B cell (primary cell): ENCODE measurements around the gene TOP3B. TPM values are rescaled to one million over a fixed set of nuclear protein-coding genes. Genes with fewer than 3 reads are reported as not detected.

Experiments used
- ATAC-seq: fragments of 200-7000 bp; cut with Tn5 transposase; one replicate; pipeline ENCODE4 v1.10.0; 2021; ENCODE audit warnings: low read depth, mild to moderate bottlenecking, moderate number of reproducible peaks, moderate library complexity
- CTCF ChIA-PET: fragments of 350-600 bp; sonication (Branson Sonifier 250); formaldehyde crosslinking; loops from one replicate; lab custom pipeline; 2021; ENCODE audit warnings: antibody characterized with exemption, inconsistent platforms; lab: Charles Lee
- POLR2A ChIA-PET: fragments of 350-600 bp; sonication (Branson Sonifier 250); formaldehyde crosslinking; loops from one replicate; lab custom pipeline; 2021; ENCODE audit warnings: antibody characterized with exemption; lab: Charles Lee
- DNase-seq: peaks from one replicate; pipeline ENCODE4 v3.0.0; 2013
- H2AFZ ChIP-seq: 2 replicates; pipeline ENCODE4 v1.6.1; 2012; ENCODE audit warnings: mild to moderate bottlenecking, low read depth, low read length; ENCODE audit not compliant: insufficient read depth, poor library complexity, severe bottlenecking
- H3K27ac ChIP-seq, 2 donors: 1 replicate in 1 of 2; 2 replicates in 1 of 2; pipeline ENCODE4 v1.5.1; 2012 to 2013; ENCODE audit warnings: low read length in 2 of 2, mild to moderate bottlenecking in 2 of 2, moderate library complexity in 1 of 2
- H3K27me3 ChIP-seq, 4 experiments: fragments of 200-600 bp in 1 of 4; sonication (generic) in 1 of 4; replicated peaks in 1 of 4; 1 replicate in 2 of 4; 2 replicates in 2 of 4; pipeline versions ENCODE4 v1.6.1 to v1.7.0; 2013 to 2016; ENCODE audit warnings: low read length in 3 of 4, mild to moderate bottlenecking in 2 of 4, mixed read lengths in 1 of 4, moderate library complexity in 1 of 4; ENCODE audit not compliant: insufficient read depth in 4 of 4, control insufficient read depth in 3 of 4; ENCODE audit errors: control extremely low read depth in 1 of 4
- H3K36me3 ChIP-seq, 2 experiments: replicated peaks in 1 of 2; 1 replicate in 1 of 2; 2 replicates in 1 of 2; pipeline versions ENCODE4 v1.6.1 to v1.7.1; 2013; ENCODE audit warnings: low read length in 1 of 2; ENCODE audit not compliant: insufficient read depth in 2 of 2, control insufficient read depth in 1 of 2; ENCODE audit errors: control extremely low read depth in 1 of 2, extremely low read depth in 1 of 2
- H3K4me1 ChIP-seq, 2 donors: fragments of 200-600 bp in 1 of 2; sonication (generic) in 1 of 2; 1 replicate in 1 of 2; 2 replicates in 1 of 2; pipeline versions ENCODE4 v1.5.1 to v1.6.1; 2013 to 2017; ENCODE audit warnings: low read length in 2 of 2; ENCODE audit not compliant: control insufficient read depth in 2 of 2, insufficient read depth in 2 of 2
- H3K4me2 ChIP-seq: replicated peaks from 2 replicates; pipeline ENCODE3; 2012; ENCODE audit warnings: mild to moderate bottlenecking, low read depth, low read length; ENCODE audit not compliant: poor library complexity, severe bottlenecking
- H3K4me3 ChIP-seq, 5 experiments: fragments of 200-600 bp in 1 of 5; sonication (generic) in 1 of 5; 1 replicate in 3 of 5; 2 replicates in 2 of 5; pipeline versions ENCODE4 v1.5.1 to v1.7.0; 2011 to 2016; ENCODE audit warnings: low read length in 4 of 5, mild to moderate bottlenecking in 4 of 5, low read depth in 2 of 5, control low read depth in 1 of 5, moderate library complexity in 1 of 5; ENCODE audit not compliant: insufficient read depth in 1 of 5; ENCODE audit errors: control extremely low read depth in 1 of 5, extremely low read depth in 1 of 5
- H3K79me2 ChIP-seq: fragments of 200-600 bp; sonication (generic); one replicate; pipeline ENCODE4 v1.6.0; 2016; ENCODE audit warnings: low read length; ENCODE audit not compliant: control insufficient read depth, insufficient read depth
- H3K9ac ChIP-seq: fragments of 200-600 bp; sonication (generic); 2 replicates; pipeline ENCODE4 v1.6.1; 2017; ENCODE audit warnings: mild to moderate bottlenecking, low read length, moderate library complexity
- H3K9me3 ChIP-seq, 3 donors: one replicate each; pipeline versions ENCODE4 v1.6.1 to v1.7.1; 2013; ENCODE audit warnings: low read length in 2 of 3; ENCODE audit not compliant: control insufficient read depth in 2 of 3, insufficient read depth in 1 of 3; ENCODE audit errors: control extremely low read depth in 1 of 3
- H4K20me1 ChIP-seq: 2 replicates; pipeline ENCODE4 v1.6.0; 2012; ENCODE audit warnings: mild to moderate bottlenecking, low read length; ENCODE audit not compliant: insufficient read depth, control insufficient read depth, poor library complexity, severe bottlenecking
- H3K27ac Mint-ChIP-seq: one replicate; pipeline ENCODE4 v1.8.0; 2021; ENCODE audit warnings: mixed read lengths
- H3K27me3 Mint-ChIP-seq: one replicate; pipeline ENCODE4 v1.8.0; 2021; ENCODE audit warnings: mixed read lengths
- H3K4me1 Mint-ChIP-seq: one replicate; pipeline ENCODE4 v1.8.0; 2021; ENCODE audit warnings: mixed read lengths
- H3K4me3 Mint-ChIP-seq: one replicate; pipeline ENCODE4 v1.8.0; 2021; ENCODE audit warnings: mixed read lengths
- H3K9me3 Mint-ChIP-seq: one replicate; pipeline ENCODE4 v1.8.0; 2022; ENCODE audit warnings: mixed read lengths; ENCODE audit not compliant: insufficient read depth
- CTCF ChIP-seq: fragments of 200-600 bp; IDR thresholded peaks from one replicate; pipeline ENCODE4 v1.8.0; 2022; ENCODE audit warnings: antibody characterized with exemption, mild to moderate bottlenecking
- EZH2 ChIP-seq: IDR thresholded peaks from 2 replicates; pipeline ENCODE4 v1.6.1; 2012; ENCODE audit warnings: borderline replicate concordance, low read depth, mild to moderate bottlenecking, moderate library complexity, low read length; ENCODE audit not compliant: insufficient read depth, poor library complexity, severe bottlenecking
- WGBS: methylation state at CpG from one replicate; pipeline ENCODE4 v1.1.5; 2013; ENCODE audit warnings: missing lambda C conversion rate; ENCODE audit not compliant: insufficient coverage; 5-methylcytosine and 5-hydroxymethylcytosine counted together
- intact Hi-C: fragments of 100-400 bp; cut with micrococcal nuclease; formaldehyde crosslinking; loops from one replicate; pipeline ENCODE4 v1.10.0; 2022
- polyA plus RNA-seq: library from polyadenylated mRNA; depleted of rRNA; stranded (reverse); fragments of >200 nt; gene quantifications from 2 replicates; pipeline ENCODE4 v1.2.3, GENCODE V29; 2012
- total RNA-seq, 2 donors: library from RNA; stranded (reverse); fragments of 120-200 nt in 1 of 2; gene quantifications; 1 replicate in 1 of 2; 2 replicates in 1 of 2; pipeline versions ENCODE4 v1.2.3 to v1.2.4, GENCODE V29; 2013 to 2022

Gene TOP3B
- total and polyA plus RNA-seq, 2 donors (not counting 1 experiment from before 2014, with no cell fraction given) = 77.1 to 105 TPM

GRCh38 chr22:21959274-21960074 is 23.1 kb downstream of the TOP3B start:
- no peaks in the 10 kb centered on the region for H3K27me3 Mint-ChIP-seq
- 94% methylated on average over 18 of the region's 18 CpGs for WGBS

More at GRCh38 chr22:21959274-21960074, 23.1 kb downstream of the TOP3B start:
- H3K36me3 ChIP-seq = peaks cover 0 to 47% of the 10 kb centered on the region in 2 experiments
- ChIA-PET POLR2A (no interaction called here), CTCF (no interaction called here)
- no peak overlapping the region for H3K4me2 ChIP-seq
- DNase-seq = no peak
- Mint-ChIP-seq H3K4me3 (no peak overlapping the region), H3K4me1 (no peaks in the 10 kb centered on the region), H3K27ac (no peak overlapping the region), H3K9me3 (no peaks in the 10 kb centered on the region)
- no peaks in the 10 kb centered on the region for H3K27me3 ChIP-seq
- intact Hi-C loops = no loop called here
- no peak overlapping the region for H2AFZ ChIP-seq
- no peak for ATAC-seq
- no peaks in the 10 kb centered on the region for H3K4me1 ChIP-seq
- no peaks in the 10 kb centered on the region for H4K20me1 ChIP-seq
- no peak overlapping the region for H3K4me3 ChIP-seq
- H3K79me2 ChIP-seq = no peaks in the 10 kb centered on the region
- H3K9me3 ChIP-seq = no peaks in the 10 kb centered on the region
- no peak overlapping the region for H3K27ac ChIP-seq
- no peak overlapping the region for H3K9ac ChIP-seq
- TF ChIP-seq CTCF (no peak), EZH2 (no peak)
